ENCODE data around the gene NCS1. TPM values are rescaled to one million over a fixed set of nuclear protein-coding genes. Genes with fewer than 3 reads are reported as not detected.
A peak's percentile ranks its signal among the peaks of the same experiment; 100 is the strongest.

Gene NCS1
- total and polyA plus RNA-seq, 2 donors (not counting 1 experiment from before 2014, with no cell fraction given), result 44.9 to 52.0 TPM

DNA sequence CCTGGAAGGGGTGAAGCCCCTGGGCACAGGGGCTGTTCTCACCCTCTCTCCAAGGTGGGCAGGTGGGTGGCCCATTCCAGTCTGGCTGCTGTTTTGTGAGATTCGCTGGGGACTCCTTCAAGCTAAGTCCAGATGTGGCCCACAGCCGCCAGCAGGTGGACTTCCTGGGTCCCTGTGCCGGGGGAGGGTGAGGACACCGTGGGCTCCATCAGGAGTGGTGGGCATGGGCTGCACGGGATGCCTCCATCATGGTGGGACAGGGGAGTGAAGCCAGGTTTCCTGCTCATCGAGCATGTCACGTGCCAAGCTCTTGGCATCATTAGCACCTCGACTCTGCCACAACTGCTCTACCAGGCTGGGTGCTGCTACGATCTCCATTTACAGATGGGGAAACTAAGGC lies 1.8 kb downstream of the NCS1 start:
- H4K20me1 ChIP-seq (ENCODE audit: control insufficient read depth, extremely low read depth, insufficient read depth, low read length), result no peaks in the 10 kb centered on the region

DNA sequence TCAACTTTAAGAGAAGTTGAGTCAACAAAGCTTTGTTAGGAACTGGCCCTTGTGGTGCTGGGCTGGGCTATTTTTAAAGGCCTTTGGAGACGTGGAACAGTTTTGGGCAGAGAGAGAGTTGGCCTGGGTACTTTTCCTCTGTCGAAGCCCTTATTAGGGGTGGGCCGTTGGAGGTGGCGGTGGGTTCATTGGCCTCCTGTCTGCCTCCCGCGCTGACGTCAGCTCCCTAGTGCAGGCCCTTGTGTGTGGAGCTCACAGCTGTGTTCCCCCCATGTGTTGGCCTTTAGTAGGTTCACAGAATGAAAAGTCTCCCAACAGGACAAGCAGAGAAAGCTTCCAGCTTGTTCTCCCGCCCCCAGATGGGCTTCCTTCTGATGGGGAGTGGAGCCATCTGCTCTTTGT lies 2.7 kb downstream of the NCS1 start:
- Histone ChIP-seq H3K4me1 (ENCODE audit: control insufficient read depth, extremely low read depth, insufficient read depth, low read length) (peaks cover 2% of the 10 kb centered on the region), H3K36me3 (ENCODE audit: control insufficient read depth, insufficient read depth, low read length) (peaks cover 1% of the 10 kb centered on the region), H3K9me3 (ENCODE audit: control insufficient read depth, insufficient read depth, low read depth, low read length) (no peaks in the 10 kb centered on the region), H3K4me2 (ENCODE audit: extremely low read depth, insufficient read depth, low read length) (peak overlapping the region; percentile 11), H3K4me3 (replicated peaks in 1 of 4; ENCODE audit: control extremely low read depth in 1 of 4, insufficient read depth in 1 of 4, low read depth in 3 of 4, low read length in 4 of 4) (no peak overlapping the region), H3K9ac (ENCODE audit: insufficient read depth, low read length) (no peak overlapping the region), H3K27ac (ENCODE audit: insufficient read depth, low read length) (no peak overlapping the region), H2AFZ (ENCODE audit: low read length) (no peak overlapping the region), H3K79me2 (ENCODE audit: control insufficient read depth, insufficient read depth, low read length) (peaks cover 54% of the 10 kb centered on the region), H3K27me3 (ENCODE audit: control insufficient read depth, insufficient read depth, low read length) (no peaks in the 10 kb centered on the region), H4K20me1 (ENCODE audit: control insufficient read depth, extremely low read depth, insufficient read depth, low read length) (no peaks in the 10 kb centered on the region)
- no peak for TF ChIP-seq EZH2 (IDR thresholded peaks at IDR 0.05; ENCODE audit: low read length, missing control alignments)
- TF ChIP-seq, protein P1, sequence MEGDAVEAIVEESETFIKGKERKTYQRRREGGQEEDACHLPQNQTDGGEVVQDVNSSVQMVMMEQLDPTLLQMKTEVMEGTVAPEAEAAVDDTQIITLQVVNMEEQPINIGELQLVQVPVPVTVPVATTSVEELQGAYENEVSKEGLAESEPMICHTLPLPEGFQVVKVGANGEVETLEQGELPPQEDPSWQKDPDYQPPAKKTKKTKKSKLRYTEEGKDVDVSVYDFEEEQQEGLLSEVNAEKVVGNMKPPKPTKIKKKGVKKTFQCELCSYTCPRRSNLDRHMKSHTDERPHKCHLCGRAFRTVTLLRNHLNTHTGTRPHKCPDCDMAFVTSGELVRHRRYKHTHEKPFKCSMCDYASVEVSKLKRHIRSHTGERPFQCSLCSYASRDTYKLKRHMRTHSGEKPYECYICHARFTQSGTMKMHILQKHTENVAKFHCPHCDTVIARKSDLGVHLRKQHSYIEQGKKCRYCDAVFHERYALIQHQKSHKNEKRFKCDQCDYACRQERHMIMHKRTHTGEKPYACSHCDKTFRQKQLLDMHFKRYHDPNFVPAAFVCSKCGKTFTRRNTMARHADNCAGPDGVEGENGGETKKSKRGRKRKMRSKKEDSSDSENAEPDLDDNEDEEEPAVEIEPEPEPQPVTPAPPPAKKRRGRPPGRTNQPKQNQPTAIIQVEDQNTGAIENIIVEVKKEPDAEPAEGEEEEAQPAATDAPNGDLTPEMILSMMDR (conservative IDR thresholded peaks at IDR 0.05 in 1 of 2, IDR thresholded peaks at IDR 0.05 in 1 of 2; ENCODE audit: low read depth in 1 of 2, low read length in 2 of 2), result no peak
- DNase-seq (ENCODE audit: low read depth in 2 of 2), result peak in 1 of 2 donors; percentile 21

More for the DNA sequence above, 1.8 kb downstream of the NCS1 start:
- H3K4me1 ChIP-seq (ENCODE audit: control insufficient read depth, extremely low read depth, insufficient read depth, low read length), result peaks cover 2% of the 10 kb centered on the region
- no peak overlapping the region for H3K9ac ChIP-seq (ENCODE audit: insufficient read depth, low read length)
- no peaks in the 10 kb centered on the region for H3K9me3 ChIP-seq (ENCODE audit: control insufficient read depth, insufficient read depth, low read depth, low read length)
- no peak for TF ChIP-seq EZH2 (IDR thresholded peaks at IDR 0.05; ENCODE audit: low read length, missing control alignments)
- TF ChIP-seq, protein P1 (conservative IDR thresholded peaks at IDR 0.05 in 1 of 2, IDR thresholded peaks at IDR 0.05 in 1 of 2; ENCODE audit: low read depth in 1 of 2, low read length in 2 of 2), result no peak
- no peaks in the 10 kb centered on the region for H3K27me3 ChIP-seq (ENCODE audit: control insufficient read depth, insufficient read depth, low read length)
- peak overlapping the region; percentile 54 to 85 (median 71) for H3K4me3 ChIP-seq (replicated peaks in 1 of 4; ENCODE audit: control extremely low read depth in 1 of 4, insufficient read depth in 1 of 4, low read depth in 3 of 4, low read length in 4 of 4)
- no peak overlapping the region for H2AFZ ChIP-seq (ENCODE audit: low read length)
- H3K79me2 ChIP-seq (ENCODE audit: control insufficient read depth, insufficient read depth, low read length), result peaks cover 50% of the 10 kb centered on the region
- peaks cover 1% of the 10 kb centered on the region for H3K36me3 ChIP-seq (ENCODE audit: control insufficient read depth, insufficient read depth, low read length)
- no peak for DNase-seq (ENCODE audit: low read depth in 2 of 2)
- H3K4me2 ChIP-seq (ENCODE audit: extremely low read depth, insufficient read depth, low read length), result peak overlapping the region; percentile 97
- H3K27ac ChIP-seq (ENCODE audit: insufficient read depth, low read length), result no peak overlapping the region

DNA sequence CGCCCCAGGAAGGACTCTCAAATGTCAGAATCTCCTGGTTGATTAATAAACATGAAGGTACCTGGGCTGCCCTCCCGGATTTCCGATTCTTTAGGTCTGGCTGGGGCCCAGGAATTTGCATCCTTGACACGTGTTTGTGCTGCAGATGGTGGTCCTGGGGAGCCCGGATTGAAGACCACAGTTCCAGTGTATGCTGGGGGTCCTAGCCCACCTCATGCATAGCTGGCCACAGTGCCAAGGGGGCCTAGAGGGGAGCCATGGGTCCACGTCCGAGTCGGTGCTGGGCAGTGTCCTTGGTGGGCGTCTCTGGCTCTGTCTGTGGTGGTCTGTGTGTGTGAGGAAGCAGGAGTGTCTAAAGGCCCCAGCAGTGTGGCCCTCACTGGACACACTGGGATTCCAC lies 3.2 kb downstream of the NCS1 start:
- peaks cover 1% of the 10 kb centered on the region for H3K36me3 ChIP-seq (ENCODE audit: control insufficient read depth, insufficient read depth, low read length)
- peaks cover 2% of the 10 kb centered on the region for H3K4me1 ChIP-seq (ENCODE audit: control insufficient read depth, extremely low read depth, insufficient read depth, low read length)
- no peaks in the 10 kb centered on the region for H3K9me3 ChIP-seq (ENCODE audit: control insufficient read depth, insufficient read depth, low read depth, low read length)
- no peaks in the 10 kb centered on the region for H3K27me3 ChIP-seq (ENCODE audit: control insufficient read depth, insufficient read depth, low read length)
- H3K27ac ChIP-seq (ENCODE audit: insufficient read depth, low read length), result no peak overlapping the region
- no peak overlapping the region for H3K9ac ChIP-seq (ENCODE audit: insufficient read depth, low read length)
- no peak for DNase-seq (ENCODE audit: low read depth in 2 of 2)
- H3K4me2 ChIP-seq (ENCODE audit: extremely low read depth, insufficient read depth, low read length), result peak overlapping the region; percentile 11
- no peak for TF ChIP-seq EZH2 (IDR thresholded peaks at IDR 0.05; ENCODE audit: low read length, missing control alignments)
- TF ChIP-seq, protein P1 (conservative IDR thresholded peaks at IDR 0.05 in 1 of 2, IDR thresholded peaks at IDR 0.05 in 1 of 2; ENCODE audit: low read depth in 1 of 2, low read length in 2 of 2), result no peak
- H3K4me3 ChIP-seq (replicated peaks in 1 of 4; ENCODE audit: control extremely low read depth in 1 of 4, insufficient read depth in 1 of 4, low read depth in 3 of 4, low read length in 4 of 4), result no peak overlapping the region
- H2AFZ ChIP-seq (ENCODE audit: low read length), result no peak overlapping the region
- H4K20me1 ChIP-seq (ENCODE audit: control insufficient read depth, extremely low read depth, insufficient read depth, low read length), result no peaks in the 10 kb centered on the region
- H3K79me2 ChIP-seq (ENCODE audit: control insufficient read depth, insufficient read depth, low read length), result peaks cover 55% of the 10 kb centered on the region

All from fibroblast of lung (primary cell).